Measurements from ENCODE around the gene NTS.

NTS gene, protein sequence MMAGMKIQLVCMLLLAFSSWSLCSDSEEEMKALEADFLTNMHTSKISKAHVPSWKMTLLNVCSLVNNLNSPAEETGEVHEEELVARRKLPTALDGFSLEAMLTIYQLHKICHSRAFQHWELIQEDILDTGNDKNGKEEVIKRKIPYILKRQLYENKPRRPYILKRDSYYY

DNA sequence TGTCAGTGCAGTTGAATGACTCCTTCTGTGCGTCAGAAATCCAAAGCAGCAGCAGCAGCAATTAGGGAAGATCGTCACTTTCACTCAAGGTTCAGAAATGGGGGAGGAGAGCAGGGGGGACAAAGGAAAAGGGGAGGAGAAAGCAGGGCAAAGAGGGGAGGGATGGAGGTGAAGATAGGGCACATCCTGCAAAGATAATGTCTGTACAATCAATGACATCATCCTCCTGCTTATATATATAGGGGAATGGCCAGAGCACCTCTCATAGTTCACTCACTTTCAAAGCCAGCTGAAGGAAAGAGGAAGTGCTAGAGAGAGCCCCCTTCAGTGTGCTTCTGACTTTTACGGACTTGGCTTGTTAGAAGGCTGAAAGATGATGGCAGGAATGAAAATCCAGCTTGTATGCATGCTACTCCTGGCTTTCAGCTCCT lies at the start of gene NTS:
NTS (plus strand) TSS at position 265 of the 431 bp plus-strand sequence; CDS start at position 374, 109 bp downstream.
- no peak for DNase-seq

DNA sequence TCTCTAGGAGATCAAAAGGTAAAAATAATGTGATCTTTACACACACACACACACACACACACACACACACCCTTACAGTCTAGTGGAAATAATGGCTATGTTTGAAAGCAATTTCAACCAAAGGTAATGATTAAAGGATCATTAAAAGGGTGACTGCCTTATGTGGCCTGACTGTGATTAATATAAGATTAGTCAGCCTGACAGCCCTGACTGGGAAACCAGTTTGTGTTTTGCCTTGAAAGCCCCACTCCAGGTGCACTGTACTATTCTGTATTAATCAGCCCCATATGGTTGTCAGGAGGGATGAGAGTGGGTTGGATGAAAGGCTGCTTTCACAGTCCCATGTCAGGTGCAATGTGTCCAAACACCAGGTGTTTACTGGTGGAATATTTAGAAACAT lies 48.3 kb upstream of the NTS start:
- DNase-seq, result peak; percentile 71

DNA sequence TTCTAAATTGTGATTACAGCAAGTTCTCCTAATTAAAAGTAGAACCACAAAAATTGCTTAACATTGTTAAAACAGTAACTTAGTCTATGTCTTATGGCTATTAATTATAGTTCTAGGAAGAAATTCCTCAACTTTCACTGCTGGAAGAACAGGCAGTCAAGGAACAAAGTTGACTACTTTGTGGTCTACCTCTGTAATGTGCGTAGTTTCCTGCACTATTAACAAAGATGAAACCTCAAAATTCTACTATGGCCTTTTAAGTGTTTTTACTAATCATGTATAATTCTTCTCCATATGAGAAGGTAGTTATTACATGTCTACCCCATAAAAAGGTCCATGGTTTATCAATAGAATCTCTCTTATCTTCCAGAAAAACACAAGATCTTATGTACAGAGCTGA lies 45.5 kb upstream of the NTS start:
- no peak for DNase-seq

DNA sequence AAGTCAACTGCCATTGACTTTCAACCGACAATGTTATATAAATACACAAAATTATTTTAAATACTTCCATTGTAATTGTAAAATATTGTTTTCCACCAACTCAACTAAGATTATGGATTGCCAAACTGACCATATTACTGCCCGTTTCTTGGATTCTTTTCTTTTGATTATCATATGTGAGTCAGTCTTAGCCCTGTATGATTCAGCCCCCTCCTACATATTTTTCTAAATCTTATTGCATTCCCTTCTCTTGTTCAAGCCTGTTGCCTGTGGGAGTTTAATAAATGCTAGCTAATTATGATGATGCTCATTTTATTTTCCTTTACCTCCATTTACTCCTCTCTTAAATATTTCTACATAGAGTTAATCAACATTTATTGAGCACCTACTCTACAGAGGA lies 44.7 kb upstream of the NTS start:
- DNase-seq, result no peak

DNA sequence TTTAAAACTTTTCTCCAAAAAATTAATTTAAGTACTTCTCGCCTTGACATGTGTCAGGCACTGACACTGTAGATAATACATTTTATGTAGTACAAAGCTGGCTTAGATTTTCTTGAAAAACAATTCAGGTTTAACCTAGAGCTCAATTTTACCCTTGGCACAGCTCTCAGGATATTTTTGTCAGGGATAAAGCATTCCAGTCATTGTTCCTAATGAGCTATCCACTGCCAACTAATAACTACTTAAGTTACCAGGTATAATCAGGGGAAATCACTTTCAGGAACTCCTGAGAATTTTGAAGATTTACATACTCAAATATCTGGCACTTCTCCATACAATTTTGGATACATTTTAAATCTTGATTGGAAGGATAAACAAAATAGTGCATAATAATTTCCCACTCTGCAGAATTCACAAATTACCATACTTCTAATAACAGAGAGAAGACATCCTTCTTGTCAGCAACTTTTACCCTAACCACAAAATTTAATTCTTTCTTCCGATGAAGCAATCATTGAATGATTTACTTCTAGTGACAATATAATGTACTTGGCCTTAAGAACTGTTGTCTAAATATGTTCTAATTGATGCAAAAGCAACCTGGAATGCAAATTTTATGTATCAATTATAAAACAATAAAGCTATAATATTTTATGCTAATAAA lies 42.6 kb upstream of the NTS start:
- peak; percentile 18 for DNase-seq

DNA sequence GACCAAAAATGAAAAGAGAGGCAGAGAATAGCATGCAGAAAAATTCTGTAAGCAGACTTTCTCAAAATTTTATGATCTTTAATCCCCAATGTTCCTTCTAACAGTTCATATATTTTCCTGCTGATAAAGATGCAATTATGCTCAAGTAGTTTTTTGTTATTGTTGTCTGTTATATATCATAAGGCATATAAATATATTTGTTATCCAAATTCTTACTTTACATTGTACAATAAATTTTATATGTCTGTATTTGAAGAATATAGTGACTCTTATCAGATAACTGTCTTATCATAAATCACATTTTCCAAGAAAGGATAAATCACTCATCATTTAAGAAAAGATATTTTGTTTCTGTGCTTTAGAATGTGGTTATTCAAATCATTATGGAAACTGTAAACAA lies 40.5 kb upstream of the NTS start:
- DNase-seq, result no peak

DNA sequence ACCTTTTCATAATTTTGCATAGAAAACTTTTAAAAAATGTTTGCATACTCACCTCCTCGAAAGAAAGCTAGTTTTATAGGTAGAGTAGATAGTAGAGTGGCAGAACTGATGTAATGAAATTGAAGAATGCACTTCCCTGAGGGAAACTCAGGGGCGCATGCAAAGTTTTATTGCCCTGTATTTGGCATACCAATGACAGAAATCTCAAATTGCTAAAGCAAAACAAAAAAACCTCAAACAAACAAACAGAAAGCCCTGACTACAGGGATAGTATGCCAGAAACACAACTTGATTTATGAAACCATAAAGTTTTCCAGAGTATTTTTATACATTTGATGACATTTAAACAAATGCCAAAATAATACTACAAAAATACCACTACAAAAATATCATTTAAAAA lies 39.7 kb upstream of the NTS start:
- no peak for DNase-seq

DNA sequence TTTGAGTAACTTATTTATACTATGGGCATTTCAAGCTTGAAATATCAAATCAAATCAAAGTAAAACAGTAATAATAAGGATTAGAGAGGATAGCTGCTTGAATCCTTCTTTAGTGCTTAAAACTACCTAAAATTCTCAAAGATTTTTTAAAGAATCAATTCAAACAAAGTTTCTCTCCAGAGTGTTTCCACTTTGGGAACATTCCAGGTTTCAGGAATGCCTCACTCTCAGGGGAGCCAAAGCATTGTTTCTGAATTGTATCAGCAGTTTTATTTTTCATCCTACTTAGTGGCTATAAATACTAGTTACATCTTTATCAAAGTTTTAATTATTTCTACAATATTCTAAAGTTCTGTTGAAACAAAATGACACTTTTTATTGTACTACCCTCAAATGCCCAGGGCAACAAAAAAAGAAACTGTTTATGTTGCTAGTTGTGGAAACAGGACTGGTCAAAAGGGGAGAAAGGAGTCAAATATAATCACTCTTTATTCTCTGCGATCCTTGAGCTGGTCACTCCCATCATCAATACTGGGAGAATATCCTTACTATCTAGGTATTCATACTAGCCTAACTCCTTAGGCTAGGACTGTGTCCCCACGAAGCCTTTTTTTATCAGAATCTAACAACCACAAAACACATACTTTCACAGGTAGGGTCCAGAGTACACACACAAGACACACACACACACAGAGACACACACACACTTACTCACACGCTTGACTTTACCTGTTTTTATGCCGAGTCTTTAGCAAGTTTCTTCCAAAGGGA lies 38.5 kb upstream of the NTS start:
- no peak for DNase-seq

DNA sequence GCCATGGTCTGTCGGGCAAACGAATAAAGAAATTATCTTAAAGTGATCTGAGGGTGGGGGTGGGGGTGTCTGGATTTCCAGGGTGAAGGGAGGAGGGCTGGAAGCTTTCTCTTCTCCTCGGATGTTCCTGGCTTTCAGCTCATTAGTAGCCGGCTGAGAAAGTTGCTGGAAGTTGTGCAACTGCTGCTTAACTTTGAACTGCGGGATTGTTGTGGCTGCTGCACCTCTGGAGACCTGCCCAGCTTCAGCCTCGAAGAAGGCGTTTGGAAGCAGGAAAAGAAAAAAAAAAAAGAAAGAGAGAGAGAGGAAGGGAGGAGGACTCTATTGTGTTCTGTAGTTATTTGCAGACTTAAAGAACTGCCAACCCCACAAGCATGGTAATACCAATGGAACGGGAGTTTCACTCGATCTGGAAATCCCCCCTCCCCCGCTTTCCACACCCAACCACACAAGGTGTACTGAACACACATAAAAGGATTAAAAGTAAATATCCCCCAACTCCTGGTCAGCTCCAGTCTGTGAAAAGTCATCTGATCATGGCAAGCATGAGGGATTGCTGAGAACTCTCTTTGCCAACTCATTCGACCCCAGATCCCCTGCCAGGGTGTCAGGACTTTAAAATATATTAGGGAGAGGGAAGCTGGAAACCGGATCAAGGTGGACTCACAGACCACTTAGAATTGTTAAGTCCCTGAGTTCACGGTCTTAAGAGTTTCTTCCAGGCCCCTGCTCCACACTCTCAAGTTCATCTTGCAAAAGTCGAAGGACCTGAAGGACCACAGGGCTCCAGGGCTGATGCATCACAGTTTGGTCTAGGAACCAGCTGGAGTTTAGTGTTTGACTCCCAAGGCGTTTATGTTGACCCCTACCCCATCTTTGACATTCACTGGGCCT lies 37.7 kb upstream of the NTS start, which contains the start of gene RASSF9:
RASSF9 (minus strand) TSS at position 213 of the 894 bp plus-strand sequence; CDS start at position 5, 208 bp downstream.
- DNase-seq, result no peak

DNA sequence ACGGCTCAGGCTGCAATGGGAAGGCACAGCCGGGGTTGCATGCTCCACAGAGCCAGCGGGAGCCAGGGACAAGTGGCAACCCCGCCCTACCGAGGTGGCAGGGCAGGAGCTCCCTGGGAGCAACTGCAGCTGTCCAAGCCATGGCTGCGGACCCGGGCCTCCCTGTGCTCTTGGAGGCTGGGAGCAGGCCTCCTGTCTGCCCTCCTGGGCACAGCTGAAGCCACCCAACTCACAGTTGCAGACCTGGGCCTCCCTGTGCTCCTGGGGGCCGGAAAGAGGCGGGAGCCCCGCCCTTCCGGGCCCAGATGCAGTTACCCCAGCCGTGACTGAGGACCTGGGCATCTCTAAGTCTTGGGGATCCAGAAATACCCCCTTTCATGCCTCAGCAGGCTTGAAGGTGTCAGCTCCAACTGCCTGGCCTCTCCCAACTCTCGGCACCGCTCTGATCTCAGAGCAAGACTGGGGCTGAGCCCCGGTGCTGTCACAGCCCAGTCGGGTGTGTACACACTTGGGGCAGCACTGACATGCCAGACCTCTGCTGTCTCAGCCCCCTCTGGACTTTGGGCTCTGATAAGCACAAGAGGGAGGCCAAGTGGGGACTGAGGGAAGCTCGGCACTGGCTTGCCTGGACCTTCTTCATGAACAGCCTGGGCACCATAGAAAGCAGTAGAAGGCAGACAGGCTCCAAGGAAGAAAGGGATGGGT lies 30.3 kb upstream of the NTS start:
- no peak for DNase-seq

DNA sequence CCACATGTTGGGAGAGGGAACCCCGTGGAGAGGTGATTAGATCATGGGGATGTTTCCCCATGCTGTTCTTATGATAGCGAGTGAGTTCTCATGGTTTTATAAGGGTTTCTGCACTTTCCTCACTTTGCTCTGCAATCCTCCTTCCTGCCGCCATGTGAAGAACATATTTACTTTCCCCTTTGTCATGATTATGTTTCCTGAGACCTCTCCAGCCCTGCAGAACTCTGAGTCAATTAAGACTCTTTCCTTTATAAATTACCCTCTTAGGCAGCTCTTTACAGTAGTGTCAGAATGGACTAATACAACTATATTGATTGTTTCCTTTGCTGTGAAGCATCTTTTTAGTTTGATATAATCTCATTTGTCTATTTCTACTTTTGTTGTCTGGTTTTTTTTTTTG lies 24.8 kb upstream of the NTS start:
- no peak for DNase-seq

DNA sequence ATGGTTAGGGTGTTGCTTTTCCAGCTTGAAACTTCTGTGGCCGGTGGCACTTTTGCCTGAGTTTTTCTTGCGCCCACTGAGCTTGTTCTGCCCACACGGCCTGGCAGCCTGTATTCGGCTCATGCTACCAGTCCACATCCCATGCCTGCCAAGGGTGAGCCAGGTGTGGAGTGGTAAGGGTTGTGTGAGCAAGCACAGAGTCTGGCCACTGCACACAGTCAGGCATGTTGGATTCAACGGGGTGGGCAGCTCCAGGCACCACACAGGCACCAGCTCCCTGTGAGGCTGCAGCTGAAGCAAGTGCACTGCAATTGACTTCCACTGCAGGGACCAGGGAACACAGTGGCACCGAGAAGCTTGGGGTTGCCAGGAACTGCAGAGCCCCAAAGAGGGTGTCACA lies 18.8 kb upstream of the NTS start:
- DNase-seq, result no peak

DNA sequence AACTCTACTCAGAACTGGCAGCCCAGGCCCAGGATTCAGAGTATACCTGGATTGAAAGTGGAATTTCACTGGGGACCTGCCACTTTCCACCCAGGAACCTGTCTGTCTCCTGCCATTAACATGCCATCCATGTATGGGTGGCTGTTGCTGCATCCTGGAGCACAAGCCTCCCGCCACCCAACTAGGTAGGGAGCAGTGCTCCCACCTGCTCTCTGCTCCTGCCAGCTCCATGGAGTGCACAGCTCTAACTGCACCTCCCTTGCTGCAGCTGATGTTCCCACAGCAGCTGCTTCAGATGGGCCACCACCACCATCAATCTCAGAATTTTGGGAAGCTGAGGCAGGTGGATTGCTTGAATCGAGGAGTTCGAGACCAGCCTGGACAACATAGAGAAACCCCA lies 17.1 kb upstream of the NTS start:
- DNase-seq, result no peak

DNA sequence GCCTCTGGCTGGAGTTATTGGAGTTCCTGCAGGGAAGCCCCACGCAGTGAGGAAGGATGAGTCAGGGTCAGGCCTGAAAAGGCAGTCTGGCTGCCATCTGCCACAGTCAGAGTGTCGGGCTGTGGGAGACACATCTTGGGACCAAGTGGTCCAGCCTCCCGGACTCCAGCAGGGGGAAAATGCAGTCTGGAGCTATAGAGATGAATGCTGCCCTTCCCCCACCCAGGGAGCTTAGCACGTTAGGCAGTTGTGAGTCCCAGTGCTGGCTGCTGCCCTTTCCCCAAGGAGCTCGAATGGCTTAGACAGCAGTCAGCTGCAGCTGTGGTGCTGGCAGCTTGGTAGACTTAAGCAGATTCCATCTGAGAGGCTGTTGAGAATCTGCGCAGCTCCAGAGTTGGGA lies 8.2 kb upstream of the NTS start:
- no peak for DNase-seq

DNA sequence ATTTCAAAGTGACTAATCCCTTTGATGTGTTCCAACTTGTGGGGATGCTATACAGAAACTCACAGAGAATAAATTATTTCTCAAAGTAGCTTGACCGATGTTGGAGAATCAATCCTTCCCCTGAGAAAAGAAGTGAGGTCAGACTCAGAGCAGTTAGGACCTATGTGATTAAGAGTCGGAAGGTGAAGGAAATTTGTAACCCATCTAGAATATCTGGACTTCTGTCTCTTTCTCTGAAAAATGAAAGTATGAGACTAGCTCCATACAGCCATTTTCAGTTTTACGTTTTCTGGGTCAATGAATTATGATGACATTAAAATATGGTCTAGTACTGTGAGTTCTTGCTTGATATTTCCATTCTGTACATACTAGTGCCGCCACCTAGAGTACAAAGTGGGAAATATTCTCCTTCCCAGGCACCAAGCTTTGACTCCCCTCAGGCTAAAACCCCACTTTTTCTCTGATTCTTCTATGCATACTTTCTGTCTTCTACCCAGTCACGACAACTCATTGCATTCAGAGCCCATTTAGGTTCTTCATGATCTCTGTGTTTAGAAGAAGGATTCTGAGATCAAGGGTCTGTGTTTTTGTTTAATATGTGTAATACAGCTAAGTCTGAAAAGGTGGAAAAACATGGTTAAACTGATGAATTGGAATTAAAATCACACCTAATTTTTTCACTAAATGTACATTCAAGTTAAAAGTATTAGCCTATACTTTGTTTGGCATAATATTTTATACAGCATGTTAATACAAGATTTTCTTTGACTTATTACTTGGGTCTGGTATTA lies 6.9 kb upstream of the NTS start:
- DNase-seq, result peak; percentile 38

DNA sequence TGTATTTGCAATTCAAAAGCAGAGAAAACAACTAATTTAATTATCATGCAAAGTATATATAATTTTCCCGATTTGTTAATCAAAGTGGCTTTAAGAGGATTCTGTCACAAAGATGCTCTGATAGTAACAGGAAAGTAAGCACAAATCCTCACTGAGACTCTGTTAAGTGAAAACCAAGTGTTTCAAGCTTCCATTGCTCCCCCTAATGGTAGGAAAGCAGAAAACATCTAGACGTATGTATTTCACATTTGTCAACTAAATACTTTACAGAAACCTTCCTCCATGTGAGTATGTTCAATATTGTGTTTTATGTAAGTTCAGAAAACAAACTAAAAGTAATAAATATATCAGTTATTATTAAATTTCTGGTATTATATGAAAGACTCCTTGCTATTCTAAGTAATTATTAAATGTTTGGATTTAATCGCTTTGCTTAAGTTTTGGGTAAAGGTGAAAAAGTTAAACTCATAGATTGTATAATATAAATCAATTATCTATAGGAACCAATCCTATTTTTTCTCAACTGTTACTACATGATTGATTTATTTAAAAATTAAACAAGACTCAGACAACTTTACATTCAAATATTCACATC lies 1.5 kb upstream of the NTS start:
- peak; percentile 70 for DNase-seq

DNA sequence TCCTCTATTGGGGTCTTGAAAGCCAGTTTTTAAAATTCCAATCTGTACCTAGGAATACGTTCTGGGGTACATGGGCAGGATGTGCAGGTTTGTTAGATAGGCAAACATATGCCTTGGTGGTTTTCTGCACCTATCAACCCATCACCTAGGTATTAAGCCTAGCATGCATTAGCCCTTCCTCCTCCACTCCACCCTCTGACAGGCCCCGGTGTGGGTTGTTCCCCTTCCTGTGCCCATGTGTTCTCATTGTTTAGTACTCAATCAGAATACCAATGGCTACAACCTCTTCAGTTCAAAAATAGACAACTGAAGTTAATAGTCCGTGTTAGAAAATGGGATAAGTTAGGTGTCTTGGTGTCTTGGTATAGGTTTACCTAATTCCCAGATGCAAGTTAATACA lies 3.4 kb downstream of the NTS start:
- no peak for DNase-seq

DNA sequence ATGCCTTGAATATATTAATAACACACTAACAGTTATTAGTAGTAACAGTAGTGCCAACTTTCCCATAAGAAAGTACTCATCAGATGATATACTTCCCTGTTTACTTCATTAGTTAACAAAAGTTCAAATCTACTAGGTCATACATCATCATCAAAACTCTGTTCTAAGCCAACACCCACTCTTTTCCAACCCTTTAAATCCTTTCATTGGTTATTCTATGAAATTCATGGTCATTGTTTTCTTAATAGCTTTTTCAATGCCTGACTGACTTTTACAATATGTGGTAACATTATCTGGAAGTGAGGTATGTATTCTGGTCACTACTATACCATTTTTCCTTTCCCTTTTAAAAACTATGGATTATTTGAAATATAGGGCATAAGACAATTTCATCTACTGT lies 9.7 kb downstream of the NTS start:
- no peak for DNase-seq

DNA sequence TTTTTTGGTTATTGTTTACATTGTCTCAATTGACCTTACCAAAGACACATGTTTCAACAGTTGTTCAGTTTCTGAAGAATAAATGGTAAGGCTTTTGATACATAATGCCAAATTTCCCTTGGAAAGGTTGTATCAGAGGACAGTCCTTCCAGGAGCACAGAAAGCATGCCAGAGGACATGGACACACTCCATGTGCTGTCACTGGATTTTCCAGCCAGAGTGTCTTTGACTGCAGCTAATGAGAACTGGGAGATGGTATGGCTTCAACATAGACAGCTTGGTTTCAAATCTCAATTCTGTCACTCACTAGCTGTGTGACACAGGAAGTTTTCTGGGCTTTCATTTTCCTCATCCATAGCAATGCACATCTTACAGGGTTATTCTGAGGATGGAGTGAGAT lies 20.6 kb downstream of the NTS start:
- no peak for DNase-seq

DNA sequence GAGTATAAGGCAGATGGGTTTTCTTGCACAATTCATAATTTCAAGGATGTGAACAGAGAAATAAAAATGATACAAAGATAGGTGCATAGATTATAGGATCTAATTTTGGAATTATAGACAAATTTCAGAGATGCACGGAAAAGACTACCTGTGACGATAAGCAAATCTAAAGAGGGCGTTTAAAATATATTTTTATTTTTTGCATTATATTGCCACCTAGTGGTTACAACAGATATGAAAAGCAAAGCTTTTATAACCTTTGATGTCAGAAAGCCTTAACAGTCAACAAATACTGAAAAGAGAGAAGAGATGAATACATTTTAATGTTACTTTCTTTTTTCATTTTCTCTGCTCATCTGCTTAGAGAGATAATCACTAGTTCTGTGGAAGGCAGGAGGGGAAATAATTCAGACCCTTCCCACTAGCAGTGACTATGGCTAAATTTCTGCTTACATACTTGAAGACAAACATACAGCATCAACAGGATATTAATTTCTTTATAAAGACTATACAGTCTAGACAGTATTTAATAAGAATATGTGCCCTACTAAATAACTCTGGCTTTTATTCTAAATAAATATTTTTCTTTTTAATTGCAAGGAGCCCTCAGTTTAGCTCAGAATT lies 46.3 kb downstream of the NTS start:
- peak; percentile 40 for DNase-seq

Measured in NCI-H1105 (cell line).